Cardiac muscle cell (in vitro differentiated cells and primary cell): ENCODE data around the gene ITIH2. TPM values are rescaled to one million over a fixed set of nuclear protein-coding genes. Genes with fewer than 3 reads are reported as not detected.

ENCODE experiments used
- DNase-seq, 2 donors: peaks; one replicate each; pipeline versions ENCODE4 v3.0.0 to v3.0.0-alpha.2; 2010 to 2017; ENCODE audit warnings: low read depth in 1 of 2, low spot score in 1 of 2
- H3K27ac ChIP-seq: fragments of 200-600 bp; sonication (generic); 2 replicates; pipeline ENCODE4 v1.5.1; 2016
- H3K27me3 ChIP-seq: fragments of 200-600 bp; sonication (generic); 2 replicates; pipeline ENCODE4 v1.6.0; 2016; ENCODE audit warnings: control low read depth
- H3K36me3 ChIP-seq: fragments of 200-600 bp; sonication (generic); 2 replicates; pipeline ENCODE4 v1.5.1; 2016; ENCODE audit warnings: control low read depth
- H3K4me1 ChIP-seq: fragments of 200-600 bp; sonication (generic); 2 replicates; pipeline ENCODE4 v1.8.1; 2017; ENCODE audit warnings: low read depth, mild to moderate bottlenecking, mixed run types
- H3K4me3 ChIP-seq: fragments of 200-600 bp; sonication (generic); 2 replicates; pipeline ENCODE4 v1.5.1; 2016; ENCODE audit warnings: mild to moderate bottlenecking
- H3K9me3 ChIP-seq: fragments of 200-600 bp; sonication (generic); 2 replicates; pipeline ENCODE4 v1.5.1; 2017; ENCODE audit warnings: low read depth, mild to moderate bottlenecking, control low read depth
- CTCF ChIP-seq: IDR thresholded peaks from 2 replicates; pipeline ENCODE4 v1.5.1; 2012; ENCODE audit warnings: low read depth, mild to moderate bottlenecking, low read length
- polyA plus RNA-seq: library from polyadenylated mRNA; unstranded; fragments of >200 nt; fragmentation: Nextera tagmentation; extraction: Ambion mirVana; gene quantifications from 2 replicates; pipeline ENCODE4 v1.2.1, GENCODE V29; 2016
- total RNA-seq: library from RNA; depleted of rRNA; stranded (reverse); fragments of >200 nt; gene quantifications from 2 replicates; pipeline ENCODE4 v1.2.3, GENCODE V29; 2016

Gene ITIH2
- total and polyA plus RNA-seq, 2 experiments from 2014 or later, result 0.09 TPM; not detected in 1

DNA sequence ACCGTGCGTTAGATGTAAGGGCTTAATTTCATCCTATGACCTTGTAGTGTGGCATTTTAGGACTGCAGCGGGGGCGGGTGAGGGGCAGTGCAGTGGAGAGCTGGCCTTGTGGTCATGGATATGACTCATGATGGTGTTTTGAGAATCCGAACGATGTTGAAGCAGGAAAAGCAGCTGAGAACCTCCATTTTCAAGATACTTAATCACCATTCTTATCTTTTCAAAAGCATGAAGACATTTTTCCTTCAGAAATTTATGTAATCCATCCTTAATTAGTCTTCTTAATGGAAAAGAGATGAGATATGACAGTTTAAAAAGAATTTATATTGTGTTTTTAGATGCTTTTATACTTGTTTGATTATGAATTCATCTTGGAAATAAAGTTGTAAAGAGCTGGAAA, 94.5 kb downstream of the ITIH2 start:
- H3K4me3 ChIP-seq, result no peak overlapping the region
- no peaks in the 10 kb centered on the region for H3K9me3 ChIP-seq
- TF ChIP-seq CTCF, result no peak
- no peaks in the 10 kb centered on the region for H3K27me3 ChIP-seq
- H3K36me3 ChIP-seq, result peaks cover 48% of the 10 kb centered on the region
- peaks cover 12% of the 10 kb centered on the region for H3K4me1 ChIP-seq
- no peak overlapping the region for H3K27ac ChIP-seq
- peak in 1 of 2 donors; percentile 92 for DNase-seq

Other genes starting within 250 kb of the ITIH2 start
- gene ITIH5, start 36.4 kb upstream of the ITIH2 start, total RNA-seq, result 0.11 and 0.60 TPM in 2 replicates
- gene ITIH5, start 36.4 kb upstream of the ITIH2 start, polyA plus RNA-seq, result 0.11 TPM in 1 of 2 replicates, not detected in the other
- 3.2 and 7.4 TPM in 2 replicates for gene KIN, start 84.7 kb downstream of the ITIH2 start, total RNA-seq
- 7.3 and 16.8 TPM in 2 replicates for gene KIN, start 84.7 kb downstream of the ITIH2 start, polyA plus RNA-seq
- 341 and 498 TPM in 2 replicates for gene ATP5F1C, start 84.9 kb downstream of the ITIH2 start, total RNA-seq
- gene ATP5F1C, start 84.9 kb downstream of the ITIH2 start, polyA plus RNA-seq, result 714 and 811 TPM in 2 replicates
- gene TAF3, start 115.2 kb downstream of the ITIH2 start, total RNA-seq, result 3.9 and 4.1 TPM in 2 replicates
- 7.3 and 7.7 TPM in 2 replicates for gene TAF3, start 115.2 kb downstream of the ITIH2 start, polyA plus RNA-seq